Endodermal cell (in vitro differentiated cells): Measurements from ENCODE around the gene GRIP1. TPM values are rescaled to one million over a fixed set of nuclear protein-coding genes. Genes with fewer than 3 reads are reported as not detected.

Experiments
- DNase-seq: peaks from one replicate; pipeline ENCODE4 v3.0.0-alpha.2; 2017
- H3K27ac ChIP-seq: 2 replicates; pipeline ENCODE4 v1.5.1; 2013; ENCODE audit warnings: mild to moderate bottlenecking, low read depth, low read length, moderate library complexity
- H3K27me3 ChIP-seq: 2 replicates; pipeline ENCODE4 v1.6.1; 2013; ENCODE audit warnings: mild to moderate bottlenecking, low read length, moderate library complexity; ENCODE audit not compliant: insufficient read depth, control insufficient read depth, poor library complexity, severe bottlenecking
- H3K36me3 ChIP-seq: 2 replicates; pipeline ENCODE4 v1.7.0; 2013; ENCODE audit warnings: mild to moderate bottlenecking, low read length, moderate library complexity; ENCODE audit not compliant: control insufficient read depth, insufficient read depth
- H3K4me1 ChIP-seq: one replicate; pipeline ENCODE4 v1.7.0; 2013; ENCODE audit warnings: low read length; ENCODE audit not compliant: control insufficient read depth, insufficient read depth
- H3K4me3 ChIP-seq: 2 replicates; pipeline ENCODE4 v1.5.1; 2013; ENCODE audit warnings: mild to moderate bottlenecking, low read length, moderate library complexity
- H3K9ac ChIP-seq: 2 replicates; pipeline ENCODE4 v1.6.1; 2013; ENCODE audit warnings: mild to moderate bottlenecking, low read length, moderate library complexity; ENCODE audit not compliant: poor library complexity, severe bottlenecking; ENCODE audit errors: extremely low read depth
- H3K9me3 ChIP-seq: 2 replicates; pipeline ENCODE4 v1.6.1; 2013; ENCODE audit warnings: mild to moderate bottlenecking, low read length, moderate library complexity; ENCODE audit not compliant: control insufficient read depth
- H3K27ac Mint-ChIP-seq: 2 replicates; pipeline ENCODE4 v1.8.0; 2020; ENCODE audit warnings: mixed read lengths
- H3K27me3 Mint-ChIP-seq: 2 replicates; pipeline ENCODE4 v1.8.0; 2021; ENCODE audit warnings: mild to moderate bottlenecking, mixed read lengths; ENCODE audit not compliant: insufficient read depth
- H3K36me3 Mint-ChIP-seq: 2 replicates; pipeline ENCODE4 v1.8.0; 2020; ENCODE audit warnings: low read depth, mixed read lengths
- H3K4me1 Mint-ChIP-seq: 2 replicates; pipeline ENCODE4 v1.8.0; 2020; ENCODE audit warnings: mixed read lengths
- H3K4me3 Mint-ChIP-seq: 2 replicates; pipeline ENCODE4 v1.8.0; 2020; ENCODE audit warnings: mild to moderate bottlenecking, moderate library complexity, mixed read lengths
- H3K9me3 Mint-ChIP-seq: 2 replicates; pipeline ENCODE4 v1.8.0; 2020; ENCODE audit warnings: mild to moderate bottlenecking, mixed read lengths
- WGBS, 2 experiments: methylation state at CpG; one replicate each; pipeline versions ENCODE4 v1.1.5 to v1.1.7; 2013; ENCODE audit warnings: missing lambda C conversion rate in 2 of 2, mixed read lengths in 1 of 2; ENCODE audit not compliant: insufficient coverage in 1 of 2, insufficient read length in 1 of 2; 5-methylcytosine and 5-hydroxymethylcytosine counted together
- total RNA-seq, 2 donors: library from RNA; stranded (reverse); fragmentation: NEBNext Ultra II Directional in 1 of 2; extraction: Animal tissue kit (Norgen Biotek cat#: 25700) in 1 of 2; gene quantifications; 2 replicates in 1 of 2; 3 replicates in 1 of 2; pipeline ENCODE4 v1.2.1, GENCODE V29; 2021
- TF ChIP-seq, protein P1 (sequence below): fragments of 200-600 bp; sonication (generic); conservative IDR thresholded peaks from 2 replicates; pipeline ENCODE4 v1.5.0; 2021; ENCODE audit warnings: antibody characterized with exemption, mild to moderate bottlenecking

GRIP1 gene
- total RNA-seq, 2 donors from 2014 or later, result 41.0 to 47.6 TPM

DNA sequence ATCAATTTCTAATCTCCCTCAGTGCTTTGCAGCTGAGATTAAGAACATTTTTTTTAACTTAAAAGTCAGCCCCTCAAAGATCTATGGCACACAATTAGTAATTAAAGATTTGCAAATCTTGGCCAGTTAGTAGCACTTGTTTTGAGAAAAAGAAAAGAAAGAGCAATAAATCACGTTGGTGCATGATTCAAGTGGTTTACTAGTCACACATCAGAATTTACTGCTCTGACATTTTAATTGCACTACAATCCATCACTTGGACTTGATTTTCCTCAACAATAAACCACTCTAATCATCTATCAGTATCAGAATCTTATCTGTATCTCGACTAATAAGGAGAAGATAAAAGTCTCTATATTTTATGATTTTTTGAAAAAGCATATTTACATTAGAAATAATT is 222.3 kb downstream of the GRIP1 start:
- H3K4me3 ChIP-seq, result no peak overlapping the region
- DNase-seq, result no peak
- H3K27ac Mint-ChIP-seq, result no peak overlapping the region
- peaks cover 2% of the 10 kb centered on the region for H3K36me3 Mint-ChIP-seq
- no peak overlapping the region for H3K9ac ChIP-seq
- H3K4me1 Mint-ChIP-seq, result peaks cover 16% of the 10 kb centered on the region
- TF ChIP-seq, protein P1, sequence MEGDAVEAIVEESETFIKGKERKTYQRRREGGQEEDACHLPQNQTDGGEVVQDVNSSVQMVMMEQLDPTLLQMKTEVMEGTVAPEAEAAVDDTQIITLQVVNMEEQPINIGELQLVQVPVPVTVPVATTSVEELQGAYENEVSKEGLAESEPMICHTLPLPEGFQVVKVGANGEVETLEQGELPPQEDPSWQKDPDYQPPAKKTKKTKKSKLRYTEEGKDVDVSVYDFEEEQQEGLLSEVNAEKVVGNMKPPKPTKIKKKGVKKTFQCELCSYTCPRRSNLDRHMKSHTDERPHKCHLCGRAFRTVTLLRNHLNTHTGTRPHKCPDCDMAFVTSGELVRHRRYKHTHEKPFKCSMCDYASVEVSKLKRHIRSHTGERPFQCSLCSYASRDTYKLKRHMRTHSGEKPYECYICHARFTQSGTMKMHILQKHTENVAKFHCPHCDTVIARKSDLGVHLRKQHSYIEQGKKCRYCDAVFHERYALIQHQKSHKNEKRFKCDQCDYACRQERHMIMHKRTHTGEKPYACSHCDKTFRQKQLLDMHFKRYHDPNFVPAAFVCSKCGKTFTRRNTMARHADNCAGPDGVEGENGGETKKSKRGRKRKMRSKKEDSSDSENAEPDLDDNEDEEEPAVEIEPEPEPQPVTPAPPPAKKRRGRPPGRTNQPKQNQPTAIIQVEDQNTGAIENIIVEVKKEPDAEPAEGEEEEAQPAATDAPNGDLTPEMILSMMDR, result no peak
- H3K4me1 ChIP-seq, result no peaks in the 10 kb centered on the region
- no peak overlapping the region for H3K27ac ChIP-seq
- H3K9me3 Mint-ChIP-seq, result no peaks in the 10 kb centered on the region
- H3K27me3 ChIP-seq, result no peaks in the 10 kb centered on the region
- H3K4me3 Mint-ChIP-seq, result no peak overlapping the region
- H3K36me3 ChIP-seq, result no peaks in the 10 kb centered on the region
- H3K9me3 ChIP-seq, result no peaks in the 10 kb centered on the region
- WGBS, 2 experiments, result 86 to 100% methylated on average over 1 of the region's 2 CpGs
- peaks cover 11% of the 10 kb centered on the region for H3K27me3 Mint-ChIP-seq

DNA sequence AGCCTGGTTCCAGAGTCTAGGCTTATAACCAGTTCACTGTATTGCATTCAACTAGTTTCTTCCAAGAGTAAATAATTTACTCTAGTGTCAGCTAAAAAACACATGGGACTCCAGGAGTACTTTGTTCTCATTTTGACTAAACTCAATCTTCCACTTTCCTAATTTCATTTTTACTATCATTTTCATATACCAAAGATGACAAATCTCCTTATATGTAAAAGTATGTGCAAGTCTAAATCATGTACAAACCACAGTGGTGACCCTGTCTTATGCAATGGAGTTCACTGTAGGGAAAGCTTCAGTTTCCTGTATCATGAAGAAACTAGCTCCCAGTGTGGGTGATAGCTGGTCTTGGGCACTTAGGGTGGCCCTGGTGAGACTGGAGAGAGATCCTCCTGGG is 225.0 kb downstream of the GRIP1 start:
- H3K36me3 ChIP-seq, result no peaks in the 10 kb centered on the region
- H3K4me3 Mint-ChIP-seq, result no peak overlapping the region
- H3K4me1 Mint-ChIP-seq, result peaks cover 16% of the 10 kb centered on the region
- H3K9me3 ChIP-seq, result no peaks in the 10 kb centered on the region
- no peaks in the 10 kb centered on the region for H3K27me3 ChIP-seq
- DNase-seq, result no peak
- TF ChIP-seq, protein P1, result no peak
- peaks cover 11% of the 10 kb centered on the region for H3K27me3 Mint-ChIP-seq
- H3K9me3 Mint-ChIP-seq, result no peaks in the 10 kb centered on the region
- H3K27ac ChIP-seq, result no peak overlapping the region
- no peak overlapping the region for H3K9ac ChIP-seq
- peaks cover 2% of the 10 kb centered on the region for H3K36me3 Mint-ChIP-seq
- no peak overlapping the region for H3K27ac Mint-ChIP-seq
- H3K4me1 ChIP-seq, result no peaks in the 10 kb centered on the region
- no peak overlapping the region for H3K4me3 ChIP-seq

DNA sequence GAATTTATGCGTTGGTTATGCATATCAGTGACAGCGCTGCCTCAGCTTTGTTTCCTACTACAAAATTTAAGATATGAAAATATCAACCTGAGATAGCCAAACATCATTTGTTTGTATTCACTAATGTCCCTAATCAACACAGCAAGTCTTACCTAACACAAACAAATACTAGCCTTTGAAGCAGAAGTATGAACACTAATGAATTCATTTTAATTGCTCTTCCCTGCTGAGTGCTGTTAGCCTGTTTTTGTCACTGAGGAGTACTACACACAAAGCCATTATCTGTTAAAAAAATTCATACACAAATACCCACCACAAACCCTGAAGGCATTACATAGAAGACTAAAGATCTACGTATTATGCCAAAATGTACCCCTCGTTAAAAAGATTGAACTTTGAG is 225.8 kb downstream of the GRIP1 start:
- Mint-ChIP-seq H3K36me3 (peaks cover 2% of the 10 kb centered on the region), H3K4me1 (peaks cover 16% of the 10 kb centered on the region), H3K4me3 (no peak overlapping the region), H3K9me3 (no peaks in the 10 kb centered on the region), H3K27me3 (peaks cover 11% of the 10 kb centered on the region), H3K27ac (no peak overlapping the region)
- Histone ChIP-seq H3K9me3 (no peaks in the 10 kb centered on the region), H3K27me3 (no peaks in the 10 kb centered on the region), H3K9ac (no peak overlapping the region), H3K4me1 (no peaks in the 10 kb centered on the region), H3K27ac (no peak overlapping the region), H3K36me3 (no peaks in the 10 kb centered on the region), H3K4me3 (no peak overlapping the region)
- no peak for DNase-seq
- 61 to 93% methylated on average over 2 to 4 of the region's 4 CpGs for WGBS, 2 experiments
- TF ChIP-seq, protein P1, result no peak
